NK-92 (cell line): ENCODE results near the gene ZDHHC11.
"Not testable (repeated sequence)": the region's sequence is repeated elsewhere in the genome, so short reads cannot be mapped to it uniquely, and the experiment has no call there.

Source experiments
- DNase-seq: peaks from one replicate; lab custom pipeline; 2025; ENCODE audit not compliant: unreplicated experiment; lab: John Stamatoyannopoulos, UW

ZDHHC11 gene

GRCh38 chr5:750226-750625, 100.6 kb downstream of the ZDHHC11 start:
- not testable (repeated sequence) for DNase-seq

GRCh38 chr5:749101-749670, 101.6 kb downstream of the ZDHHC11 start:
- DNase-seq = no peak

- not testable (repeated sequence) for DNase-seq
Observed at GRCh38 chr5:748011-748980, 102.5 kb downstream of the ZDHHC11 start.

GRCh38 chr5:747303-747844, 103.4 kb downstream of the ZDHHC11 start:
- DNase-seq = not testable (repeated sequence)

GRCh38 chr5:746258-746761, 104.5 kb downstream of the ZDHHC11 start:
- no peak for DNase-seq
